ENCODE data around the gene DLEC1.
"Not testable (repeated sequence)": the region's sequence is repeated elsewhere in the genome, so short reads cannot be mapped to it uniquely, and the experiment has no call there.

DLEC1 gene

DNA sequence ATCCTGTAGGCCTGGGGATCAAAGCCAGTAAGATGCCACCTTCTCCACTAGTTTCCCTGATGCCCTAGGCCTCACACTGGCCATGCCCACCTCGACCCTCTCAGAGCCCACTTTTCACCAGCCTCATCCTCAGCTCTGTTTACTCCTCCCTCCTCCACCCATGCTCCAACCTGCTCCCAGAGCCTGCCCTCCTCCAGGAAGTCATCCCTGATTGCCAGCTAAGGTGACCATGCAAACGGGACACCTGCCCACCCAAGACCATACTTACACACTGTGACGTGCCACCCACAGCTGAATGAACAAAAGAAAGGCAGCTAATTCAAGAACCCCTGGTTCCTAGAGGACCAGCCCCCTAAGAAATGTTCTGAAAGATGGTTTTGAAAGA is 18.7 kb upstream of the DLEC1 start:
- DNase-seq = no peak

DNA sequence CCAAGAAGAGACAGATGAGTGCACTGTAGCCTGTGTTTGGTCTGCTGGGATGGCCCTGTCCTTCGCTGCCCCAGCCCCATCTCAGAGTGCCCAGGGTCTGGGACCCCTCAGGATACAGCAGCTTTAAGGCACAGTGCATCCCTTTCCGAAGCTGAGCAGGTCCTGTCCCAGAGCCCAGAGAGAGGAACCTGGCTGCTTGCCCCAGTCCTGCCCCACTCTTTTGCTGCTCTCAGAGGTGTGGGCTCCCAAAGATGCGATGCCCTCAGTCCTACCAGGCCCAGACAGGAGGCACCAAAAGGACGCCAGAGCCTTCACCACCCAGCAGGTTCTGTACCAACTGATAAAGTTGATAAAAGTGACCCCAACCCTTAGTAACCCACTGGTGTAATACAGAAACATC is 17.8 kb upstream of the DLEC1 start:
- no peak for DNase-seq

DNA sequence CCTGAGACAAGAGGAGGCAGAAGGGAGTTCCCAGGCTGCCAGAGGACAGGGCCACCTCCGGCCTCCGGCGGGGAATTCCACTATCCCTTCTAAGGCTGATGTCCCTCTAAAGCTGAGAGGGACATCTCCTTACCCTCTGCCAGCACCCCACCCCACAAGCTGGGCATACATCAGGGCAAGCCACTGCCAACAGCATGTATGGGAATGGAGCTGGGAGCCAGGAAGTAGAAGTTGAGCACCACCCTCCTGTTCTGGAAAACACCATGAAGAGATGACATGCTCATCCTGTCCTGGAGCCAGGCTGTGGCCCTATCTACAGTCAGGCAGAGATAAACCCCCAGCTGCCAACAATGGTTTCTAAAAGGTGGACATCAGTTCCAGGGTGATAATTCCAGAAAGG is 16.7 kb upstream of the DLEC1 start:
- DNase-seq = no peak

DNA sequence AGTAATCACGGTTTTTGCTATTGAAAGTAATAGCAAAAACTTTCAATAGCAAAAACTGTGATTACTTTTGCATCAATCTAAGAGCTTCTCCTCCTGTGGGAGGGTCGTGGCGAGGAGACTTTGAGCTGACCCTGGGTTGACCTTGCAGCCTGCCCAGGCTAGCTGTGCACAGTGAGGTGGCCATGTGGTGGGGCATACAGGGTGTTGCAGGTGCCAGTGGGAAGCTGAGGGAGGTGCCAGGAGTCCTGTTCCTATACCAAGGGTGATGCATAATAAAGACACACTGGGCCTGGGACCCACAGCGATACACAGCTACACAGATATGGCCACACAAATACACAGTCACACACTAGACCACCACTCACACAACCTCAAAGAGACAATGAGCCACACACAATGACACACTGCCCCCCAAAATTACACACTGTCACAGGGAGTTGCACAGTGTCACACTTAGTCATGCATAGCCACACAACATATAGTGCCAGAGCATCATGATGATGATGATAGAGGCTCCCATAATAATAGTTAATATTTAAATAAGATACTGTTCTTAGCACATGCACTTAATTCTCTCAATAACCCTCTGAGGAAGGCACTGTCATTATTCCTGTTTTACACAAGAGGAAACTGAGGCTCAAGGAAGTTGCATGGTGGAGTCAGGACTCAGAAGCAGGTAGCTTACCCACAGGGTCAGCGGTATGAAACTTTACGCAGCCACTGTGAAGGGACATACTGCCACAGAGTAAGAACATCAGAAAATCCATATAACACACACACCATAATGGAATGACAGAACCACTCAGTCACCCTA is 15.9 kb upstream of the DLEC1 start:
- no peak for DNase-seq

DNA sequence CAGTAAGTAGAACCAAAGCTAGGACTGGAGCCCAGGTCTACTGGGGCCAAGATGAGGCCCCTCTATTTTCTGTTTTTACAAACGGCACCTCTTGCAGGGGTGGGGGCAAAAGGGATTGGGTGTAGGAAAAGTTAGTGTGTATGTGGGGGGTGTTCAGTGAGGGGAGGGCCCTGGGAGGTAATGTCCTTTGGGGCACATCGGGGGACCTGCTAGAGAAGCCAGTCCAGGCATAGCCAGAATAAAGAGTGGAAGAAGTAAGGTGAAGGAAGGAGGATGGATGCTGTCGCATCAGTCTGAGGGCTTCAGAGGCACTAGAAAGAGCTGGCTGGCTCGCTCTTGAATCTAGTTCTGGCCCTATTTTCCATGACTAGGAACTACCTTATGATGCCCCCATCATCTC is 12.2 kb upstream of the DLEC1 start:
- no peak for DNase-seq

DNA sequence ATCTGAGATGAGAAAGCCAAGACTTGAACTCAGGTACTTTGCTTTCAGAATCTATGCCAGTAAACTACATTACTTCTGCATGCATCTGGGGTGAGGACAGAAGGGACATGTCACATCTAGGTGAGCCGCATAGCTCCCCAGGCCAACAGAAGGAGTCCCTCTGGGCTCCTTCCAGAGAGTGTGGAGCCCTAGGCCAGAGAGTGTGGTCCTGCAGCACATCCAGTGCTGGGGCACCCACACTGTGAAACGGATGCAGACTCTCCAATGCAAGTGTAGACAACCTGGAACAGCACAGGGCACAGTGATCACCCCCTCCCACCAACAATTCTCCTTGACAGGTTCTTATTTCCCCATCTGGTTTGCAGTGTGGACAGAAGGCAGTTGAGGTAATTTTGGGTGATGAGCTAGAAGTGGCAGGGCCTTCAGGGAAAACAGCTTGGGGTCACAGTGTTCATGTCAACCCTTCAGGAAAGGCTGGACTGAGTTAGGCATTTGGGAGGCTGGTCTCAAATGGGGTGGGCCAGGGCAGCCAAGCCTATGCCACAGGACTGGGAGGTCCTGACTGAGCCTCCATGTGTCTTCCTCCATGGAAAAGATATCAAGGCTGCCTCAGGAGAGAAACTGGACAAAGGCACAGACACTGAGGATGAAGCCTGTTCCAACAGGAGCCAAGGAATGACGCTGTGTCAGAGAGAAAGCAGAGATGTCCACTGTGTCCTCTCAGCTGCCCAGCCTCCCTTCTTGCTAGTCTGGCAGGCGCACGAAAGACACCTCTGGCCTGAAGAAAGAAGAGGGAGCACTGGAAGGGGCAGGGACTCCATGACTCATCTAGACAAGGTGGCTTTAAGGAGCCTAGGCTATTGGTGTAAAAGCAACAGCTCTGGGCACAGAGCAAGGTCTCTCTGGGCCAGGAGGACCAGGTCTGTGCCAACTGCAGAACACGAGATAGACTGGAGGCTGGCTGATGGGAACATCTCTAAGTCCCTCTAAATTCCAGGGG is 11.2 kb upstream of the DLEC1 start:
- DNase-seq = no peak

DNA sequence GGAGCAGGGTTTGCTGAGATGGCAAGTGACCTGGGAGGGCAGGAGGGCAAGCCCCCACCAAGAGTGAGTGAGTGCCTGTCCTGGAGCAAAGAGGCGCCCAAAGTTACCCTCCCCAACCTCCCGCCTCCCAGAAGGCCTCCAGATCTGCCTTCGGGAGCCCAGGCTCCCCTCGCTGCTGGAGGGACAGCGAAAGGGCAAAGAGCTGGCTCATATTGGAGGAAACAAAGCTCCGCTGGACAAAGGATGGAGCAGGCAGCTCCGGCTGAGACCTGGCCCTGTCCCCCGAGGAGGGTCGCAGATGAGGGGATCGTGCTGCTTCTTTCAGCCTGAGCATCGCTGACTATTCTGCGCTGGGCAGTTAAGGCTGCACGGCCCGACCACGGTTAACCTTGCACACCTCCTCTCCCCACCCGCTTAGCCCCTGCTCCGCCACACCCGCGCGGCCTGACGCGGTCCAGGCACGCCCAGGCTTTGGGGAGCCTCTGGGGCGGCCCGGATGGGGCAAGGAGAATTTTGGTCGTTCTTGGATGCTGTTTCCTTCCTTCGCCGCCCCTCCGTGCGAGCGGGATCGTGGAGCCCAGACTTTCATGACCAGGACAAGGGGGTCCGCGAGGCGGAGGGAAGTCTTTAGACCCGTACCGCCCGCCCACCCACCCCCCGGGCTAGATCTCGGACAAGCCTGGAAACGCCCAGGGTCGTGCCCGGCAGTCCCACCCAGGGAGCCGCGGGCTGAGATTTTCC is 10.2 kb upstream of the DLEC1 start:
- DNase-seq = no peak

DNA sequence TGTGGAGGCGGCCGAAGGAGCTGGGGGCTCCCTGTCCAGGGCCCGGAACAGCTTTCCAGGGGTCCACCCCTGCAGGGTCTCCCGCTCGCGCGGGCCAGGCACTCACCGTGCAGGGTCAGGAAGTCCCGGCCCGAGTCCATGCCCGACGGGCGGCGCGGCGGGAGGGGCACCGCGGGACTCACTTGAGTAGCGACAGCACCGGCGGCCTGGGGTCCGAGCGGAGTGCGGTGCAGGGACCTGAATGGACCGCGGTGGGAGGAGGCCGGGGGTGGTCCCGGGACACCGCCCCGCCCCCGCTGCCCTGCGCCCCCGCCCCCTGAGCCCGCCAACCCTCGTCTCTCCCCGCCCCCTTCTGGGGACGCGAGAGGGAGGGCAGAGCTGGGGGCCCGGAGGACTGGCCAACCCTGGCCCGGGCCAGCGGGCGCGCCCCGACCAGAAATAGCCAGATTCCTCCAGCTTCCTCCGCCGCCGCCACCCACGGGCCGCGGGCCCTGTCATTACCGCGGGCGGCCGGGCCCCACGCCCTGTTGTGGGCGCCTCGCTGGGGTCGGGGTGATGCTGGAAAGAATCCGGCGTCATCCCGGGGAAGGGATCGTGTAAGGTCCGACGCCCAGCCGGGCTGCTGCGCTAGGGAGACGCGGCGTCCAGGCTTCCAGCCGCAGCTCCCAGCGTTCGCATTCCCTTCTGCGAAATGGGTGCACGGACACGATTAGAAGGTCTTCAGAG is 9.4 kb upstream of the DLEC1 start, which contains the start of gene PLCD1:
TSS of gene PLCD1 (minus strand) at position 243 of the 726 bp plus-strand sequence. CDS start at position 140, 103 bp downstream.
- no peak for DNase-seq

DNA sequence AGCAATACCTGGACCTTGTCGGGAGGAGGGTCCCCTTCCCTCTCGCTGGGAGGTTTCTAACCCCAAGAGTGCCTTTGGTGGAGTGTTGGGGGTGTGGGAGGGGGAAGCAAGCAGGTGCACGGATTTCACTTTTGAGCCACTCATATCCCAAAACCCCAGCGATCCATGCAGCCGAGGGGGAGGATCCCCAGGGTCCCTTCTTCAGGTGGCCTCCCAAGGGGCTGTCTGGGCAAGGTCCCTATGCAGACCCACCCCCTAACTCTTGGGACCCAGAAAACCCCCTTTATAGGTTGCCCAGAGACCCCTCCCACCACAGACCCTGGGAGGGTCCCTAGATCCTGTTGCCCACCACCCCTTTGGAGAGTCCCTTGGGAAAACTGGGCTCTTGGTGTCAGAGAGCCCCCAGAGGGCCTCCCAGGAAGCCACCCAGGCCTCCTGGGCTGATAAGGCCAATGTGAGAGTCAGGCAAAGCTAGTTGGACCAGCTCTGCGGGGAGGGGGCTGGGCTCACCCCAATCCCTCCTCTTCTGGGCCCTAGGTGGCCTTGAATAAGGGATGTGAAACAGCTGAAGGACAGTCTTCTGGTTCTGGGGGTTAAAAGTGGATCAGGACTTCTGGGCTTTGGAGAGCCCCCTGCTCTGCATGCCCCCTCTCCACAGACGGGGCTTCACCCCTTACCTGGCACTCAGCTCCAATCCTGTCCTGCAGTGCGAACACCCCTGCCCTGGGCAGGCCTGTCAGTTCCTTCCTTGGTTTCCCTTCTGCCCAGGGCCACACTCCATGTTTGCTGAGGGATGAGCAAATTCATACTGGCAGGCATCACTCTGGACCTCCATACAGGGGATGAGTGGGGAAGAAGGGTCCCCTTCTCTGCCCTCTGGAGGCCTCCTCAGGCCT is 8.6 kb upstream of the DLEC1 start:
- DNase-seq = no peak

DNA sequence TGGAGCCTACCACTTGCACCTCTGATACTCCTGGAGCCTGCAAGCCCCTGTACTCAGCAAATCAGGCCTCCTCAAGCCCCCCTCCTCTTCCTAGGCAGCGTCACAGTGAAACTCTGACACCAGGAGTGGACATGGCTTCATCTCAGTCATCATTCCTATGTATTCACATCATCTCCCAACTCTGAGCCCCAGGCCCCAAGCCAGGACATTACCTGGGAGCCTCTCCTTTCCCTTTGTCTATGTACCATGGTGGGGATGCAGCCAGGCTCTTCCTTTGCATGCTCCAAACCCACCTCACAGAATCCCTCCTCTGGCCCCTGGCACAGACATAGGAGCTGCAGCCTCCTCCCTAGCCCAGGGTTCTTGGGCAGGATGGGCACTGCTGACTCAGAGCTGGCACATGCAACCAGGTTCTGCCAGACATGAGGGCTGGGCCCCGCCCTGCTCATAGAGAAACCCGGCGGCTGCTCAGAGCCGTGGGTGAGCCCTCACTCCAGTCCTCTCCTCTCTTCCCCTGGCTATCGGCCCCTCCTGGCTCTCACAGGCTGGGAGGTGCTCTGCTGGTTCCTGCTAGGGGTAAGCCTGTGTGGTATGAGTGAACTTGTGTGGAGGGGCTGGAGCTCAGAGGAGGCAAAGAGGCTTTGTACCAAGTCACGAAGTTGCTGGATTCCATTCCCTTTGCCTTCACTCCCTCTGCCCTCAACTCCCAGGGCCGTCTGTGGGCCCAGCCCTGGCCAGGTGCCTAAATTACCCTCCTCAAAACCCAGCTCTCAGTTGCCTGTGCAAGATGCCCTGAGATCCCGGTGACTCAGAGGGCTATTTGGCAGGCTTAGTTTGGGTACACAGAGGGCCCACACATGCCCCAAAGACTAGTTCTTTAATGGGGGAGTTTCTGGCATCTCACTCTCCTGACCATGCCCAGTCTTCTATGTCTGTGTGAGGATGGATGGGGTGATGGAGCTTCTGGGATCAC is 7.7 kb upstream of the DLEC1 start:
- DNase-seq = no peak

DNA sequence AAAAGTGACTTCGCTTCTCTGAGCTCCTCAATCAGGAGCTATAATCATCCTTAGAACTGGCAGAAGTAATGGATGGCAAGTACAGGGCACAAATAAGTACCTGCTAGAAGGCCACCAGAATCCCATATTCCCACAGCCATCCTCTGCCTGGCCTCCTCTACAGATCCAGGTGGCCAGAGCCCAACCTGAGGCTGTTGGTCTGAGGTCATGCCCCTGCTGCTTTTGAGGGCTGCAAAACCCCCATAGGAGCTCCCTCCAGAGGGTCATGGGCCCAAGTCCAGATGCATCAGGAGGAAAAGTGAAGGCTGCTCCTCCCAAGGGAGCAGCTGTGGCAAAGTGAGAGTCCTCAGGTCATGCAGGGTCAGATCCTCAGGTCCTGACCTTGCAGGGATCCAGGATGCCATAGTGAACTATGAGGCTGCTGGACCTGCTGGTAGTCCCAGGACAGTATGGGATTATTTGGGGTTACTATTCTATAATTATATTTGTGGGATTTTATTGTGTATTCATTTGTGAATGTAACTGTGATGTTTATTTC is 6.6 kb upstream of the DLEC1 start:
- DNase-seq = no peak

DNA sequence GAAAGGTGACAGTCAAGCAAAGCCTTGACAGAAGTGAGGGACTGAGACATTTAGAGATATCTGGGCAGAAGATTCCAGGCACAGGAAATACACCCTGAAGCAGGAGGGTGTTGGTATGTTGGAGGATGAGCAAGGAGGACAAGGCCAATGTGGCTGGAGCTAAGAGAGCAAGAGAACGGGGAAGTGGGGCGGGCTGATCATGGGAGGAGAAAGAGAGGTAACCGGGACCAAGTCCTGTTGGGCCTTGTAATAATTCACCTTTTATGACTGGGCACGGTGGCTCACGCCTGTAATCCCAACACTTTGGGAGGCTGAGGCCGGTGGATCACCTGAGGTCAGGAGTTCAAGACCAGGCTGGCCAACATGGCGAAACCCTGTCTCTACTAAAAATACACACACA is 5.4 kb upstream of the DLEC1 start:
- DNase-seq = not testable (repeated sequence)

DNA sequence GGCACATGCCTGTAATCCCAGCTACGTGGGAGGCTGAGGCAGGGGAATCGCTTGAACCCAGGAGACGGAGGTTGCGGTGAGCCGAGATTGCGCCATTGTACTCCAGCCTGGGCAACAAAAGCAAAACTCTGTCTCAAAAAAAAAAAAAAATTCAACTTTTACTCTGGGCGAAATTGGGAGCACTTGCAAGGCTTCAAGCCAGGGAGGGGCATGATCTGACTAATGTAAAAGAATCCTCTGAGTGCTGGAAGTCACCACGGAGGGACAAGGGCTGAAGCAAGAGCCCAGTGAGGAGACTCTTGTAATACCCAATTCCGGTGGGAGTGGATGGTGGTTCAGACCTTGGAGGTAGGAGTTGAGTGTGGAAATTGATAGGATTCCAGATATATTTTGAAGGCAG is 4.7 kb upstream of the DLEC1 start:
- DNase-seq = not testable (repeated sequence)

DNA sequence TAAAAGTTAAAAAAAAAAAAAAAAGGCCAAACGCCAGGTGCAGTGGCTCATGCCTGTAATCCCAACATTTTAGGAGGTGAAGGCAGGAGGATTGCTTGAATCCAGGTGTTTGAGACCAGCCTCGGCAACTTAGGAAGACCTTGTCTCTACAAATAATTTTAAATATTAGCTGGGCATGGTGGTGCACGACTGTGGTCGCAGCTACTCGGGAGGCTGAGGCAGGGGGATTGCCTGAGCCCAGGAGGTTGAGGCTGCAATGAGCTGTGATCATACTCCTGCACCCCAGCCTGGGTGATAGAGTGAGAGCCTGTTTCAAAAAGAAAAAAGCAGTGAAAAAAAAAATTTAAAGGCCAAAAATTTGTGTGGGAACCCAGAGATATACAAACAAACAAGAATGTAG is 2.7 kb upstream of the DLEC1 start:
- DNase-seq = no peak

DNA sequence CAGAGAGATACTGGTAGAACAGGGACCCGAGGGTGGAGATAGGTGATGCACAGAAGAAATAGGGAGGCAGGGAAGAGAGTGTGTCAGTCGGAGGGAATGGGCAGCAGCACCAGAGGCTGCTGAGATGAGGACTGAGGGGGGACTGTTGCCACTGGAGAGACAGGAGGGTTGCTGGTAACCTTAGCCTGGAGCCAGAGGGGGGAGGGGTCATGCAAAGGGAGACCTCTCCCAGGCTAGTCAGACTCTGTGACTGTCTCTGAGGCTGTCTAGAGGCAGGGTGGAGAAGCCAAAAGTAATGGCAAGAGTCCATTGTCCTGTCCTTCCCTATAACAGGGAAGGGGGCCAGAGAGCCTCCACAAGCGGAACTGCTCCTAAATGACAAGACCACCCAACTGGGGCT is 2.1 kb upstream of the DLEC1 start:
- DNase-seq = no peak

DNA sequence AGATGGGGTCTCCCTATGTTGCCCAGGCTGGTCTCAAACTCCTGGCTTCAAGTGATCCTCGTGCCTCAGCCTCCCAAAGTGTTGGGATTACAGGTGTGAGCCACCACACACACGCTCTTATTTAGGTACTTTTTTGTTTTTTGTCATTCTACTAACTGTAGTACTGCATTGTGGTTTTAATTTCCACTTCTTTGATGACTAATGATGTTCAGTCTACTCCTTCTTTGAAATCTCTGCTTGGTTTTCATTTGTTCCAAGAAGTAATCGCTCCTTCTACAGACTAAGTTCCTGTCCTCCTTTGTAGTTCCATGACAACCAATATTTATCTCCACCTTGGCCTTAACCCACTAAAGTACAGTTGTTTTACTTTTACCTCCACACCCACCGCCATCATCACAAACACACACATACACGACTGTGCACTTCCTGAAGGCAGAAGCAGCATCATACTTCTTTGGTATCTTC is 529 bp upstream of the DLEC1 start:
- DNase-seq = no peak

DNA sequence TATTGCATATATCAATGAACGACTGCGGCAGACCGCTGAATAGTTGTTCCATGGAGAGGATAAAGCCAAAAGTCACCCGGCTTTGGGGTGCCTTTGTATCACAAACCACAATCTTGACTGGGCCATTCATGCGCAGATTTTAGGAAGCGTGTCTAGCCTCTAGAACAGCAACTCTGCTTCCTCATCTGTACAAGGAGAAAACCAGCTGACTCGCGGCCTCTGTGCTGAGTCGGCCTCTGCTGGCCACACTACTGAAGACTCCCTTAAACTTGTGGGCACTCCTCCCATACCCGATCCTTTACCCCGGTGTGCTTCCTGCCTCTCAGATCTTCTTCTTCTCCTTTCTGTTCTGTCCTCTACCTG is 872 bp downstream of the DLEC1 start:
- no peak for DNase-seq

DNA sequence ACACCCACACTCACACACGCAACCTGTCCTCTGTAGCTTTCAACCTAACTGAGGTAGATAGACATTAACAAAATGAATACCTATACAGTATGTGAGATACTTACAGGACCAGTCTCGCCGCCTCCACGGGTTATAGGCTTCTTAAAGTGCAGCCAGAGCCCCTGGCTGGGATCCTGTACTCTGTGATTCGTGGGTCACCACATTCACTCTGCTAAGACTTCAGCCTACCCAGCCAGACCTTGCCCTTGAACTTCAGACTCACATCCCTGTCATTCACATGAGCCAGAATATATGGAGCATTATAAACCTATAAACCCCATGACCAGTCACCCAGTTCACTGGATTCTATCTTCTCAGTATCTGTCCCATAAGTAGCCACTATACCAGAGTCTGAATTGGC is 1.4 kb downstream of the DLEC1 start:
- DNase-seq = no peak

DNA sequence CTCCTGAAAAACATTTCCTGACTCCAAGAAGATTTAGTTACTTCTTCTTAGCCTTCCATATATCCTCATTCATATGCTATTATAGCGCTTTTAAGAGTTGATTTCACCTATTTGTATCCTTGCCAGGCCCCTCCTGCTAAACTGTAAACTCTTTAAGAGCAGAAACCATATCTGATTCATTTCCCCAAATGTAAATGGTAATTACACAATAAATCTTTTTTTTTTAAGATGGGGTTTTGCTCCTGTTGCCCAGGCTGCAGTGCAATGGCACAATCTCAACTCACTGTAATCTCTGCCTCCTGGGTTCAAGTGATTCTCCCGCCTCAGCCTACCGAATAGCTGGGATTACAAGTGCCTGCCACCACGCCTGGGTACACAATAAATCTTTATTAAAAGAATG is 4.5 kb downstream of the DLEC1 start:
- no peak for DNase-seq

DNA sequence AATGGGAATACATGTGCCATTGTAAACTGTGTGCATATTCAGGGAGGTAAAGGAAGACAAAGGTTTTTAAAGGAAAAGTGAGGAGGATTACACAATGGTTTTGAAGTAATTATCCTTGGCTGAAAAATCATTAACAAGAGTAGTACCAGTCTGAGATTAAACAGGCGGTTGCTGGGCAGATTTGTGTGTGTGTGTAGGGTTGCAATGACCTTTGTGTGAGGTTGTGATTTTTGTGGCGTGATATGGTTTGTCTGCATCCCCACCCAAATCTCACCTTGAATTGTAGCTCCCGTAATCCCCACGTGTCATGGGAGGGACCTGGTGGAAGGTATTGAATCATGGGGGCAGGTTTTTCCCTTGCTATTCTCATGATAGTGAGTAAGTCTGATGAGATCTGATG is 7.0 kb downstream of the DLEC1 start:
- no peak for DNase-seq
